ENCODE measurements around the gene CHD5. TPM values are rescaled to one million over a fixed set of nuclear protein-coding genes. Genes with fewer than 3 reads are reported as not detected.
A peak's percentile ranks its signal among the peaks of the same experiment; 100 is the strongest.

Gene CHD5
- polyA plus RNA-seq, 1 donor from 2014 or later, result 22.0 TPM

DNA sequence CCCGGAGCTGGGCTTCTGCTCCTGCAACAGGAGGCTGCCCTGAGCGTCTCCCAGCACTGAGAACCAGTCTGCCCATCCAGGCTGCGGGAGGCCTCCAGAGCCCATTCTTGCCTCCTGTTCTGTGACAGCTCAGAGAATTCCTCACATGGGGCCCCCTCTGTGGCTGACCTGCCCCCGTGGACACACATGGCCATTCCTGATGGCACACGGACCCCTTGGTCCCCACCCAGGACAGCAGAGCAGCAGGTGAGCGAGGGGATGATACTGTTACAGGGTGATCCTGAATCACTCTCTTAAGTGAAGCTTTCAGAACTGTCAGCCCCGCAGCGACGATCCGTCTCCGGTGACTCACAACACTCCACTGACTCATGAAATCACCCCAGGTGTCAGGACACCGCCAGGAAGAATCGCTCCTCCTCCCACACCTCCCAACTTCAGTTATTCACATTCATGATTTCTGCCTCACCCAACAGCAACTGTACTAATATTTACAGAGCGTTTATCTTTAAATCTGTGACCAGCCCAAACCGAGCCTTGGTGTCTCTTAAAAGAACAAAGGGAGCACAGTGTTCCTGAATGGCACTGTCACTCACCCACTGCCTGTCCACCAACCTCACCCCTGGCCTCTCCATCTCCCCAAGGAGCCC is 22.5 kb downstream of the CHD5 start:
- peak overlapping the region; percentile 43 for H3K4me3 ChIP-seq (ENCODE audit: low read length)
- H4K20me1 ChIP-seq (ENCODE audit: insufficient read depth), result no peaks in the 10 kb centered on the region
- TF ChIP-seq, protein P1, sequence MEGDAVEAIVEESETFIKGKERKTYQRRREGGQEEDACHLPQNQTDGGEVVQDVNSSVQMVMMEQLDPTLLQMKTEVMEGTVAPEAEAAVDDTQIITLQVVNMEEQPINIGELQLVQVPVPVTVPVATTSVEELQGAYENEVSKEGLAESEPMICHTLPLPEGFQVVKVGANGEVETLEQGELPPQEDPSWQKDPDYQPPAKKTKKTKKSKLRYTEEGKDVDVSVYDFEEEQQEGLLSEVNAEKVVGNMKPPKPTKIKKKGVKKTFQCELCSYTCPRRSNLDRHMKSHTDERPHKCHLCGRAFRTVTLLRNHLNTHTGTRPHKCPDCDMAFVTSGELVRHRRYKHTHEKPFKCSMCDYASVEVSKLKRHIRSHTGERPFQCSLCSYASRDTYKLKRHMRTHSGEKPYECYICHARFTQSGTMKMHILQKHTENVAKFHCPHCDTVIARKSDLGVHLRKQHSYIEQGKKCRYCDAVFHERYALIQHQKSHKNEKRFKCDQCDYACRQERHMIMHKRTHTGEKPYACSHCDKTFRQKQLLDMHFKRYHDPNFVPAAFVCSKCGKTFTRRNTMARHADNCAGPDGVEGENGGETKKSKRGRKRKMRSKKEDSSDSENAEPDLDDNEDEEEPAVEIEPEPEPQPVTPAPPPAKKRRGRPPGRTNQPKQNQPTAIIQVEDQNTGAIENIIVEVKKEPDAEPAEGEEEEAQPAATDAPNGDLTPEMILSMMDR (IDR thresholded peaks at IDR 0.05; ENCODE audit: poor library complexity, severe bottlenecking), result no peak
- TF ChIP-seq RAD21 (conservative IDR thresholded peaks at IDR 0.05) (peak; percentile 14), EP300 (conservative IDR thresholded peaks at IDR 0.05; ENCODE audit: poor library complexity, severe bottlenecking) (peak; percentile 84), TAF1 (IDR thresholded peaks at IDR 0.05; ENCODE audit: low read depth) (no peak), EZH2 (IDR thresholded peaks at IDR 0.05; ENCODE audit: borderline replicate concordance, insufficient read depth, low read length, poor library complexity, severe bottlenecking) (no peak), SMC3 (conservative IDR thresholded peaks at IDR 0.05; ENCODE audit: poor library complexity) (no peak), MXI1 (conservative IDR thresholded peaks at IDR 0.05; ENCODE audit: poor library complexity, severe bottlenecking) (no peak), POLR2AphosphoS5 (IDR thresholded peaks at IDR 0.05) (peak; percentile 80)
- TF ChIP-seq, protein P2, sequence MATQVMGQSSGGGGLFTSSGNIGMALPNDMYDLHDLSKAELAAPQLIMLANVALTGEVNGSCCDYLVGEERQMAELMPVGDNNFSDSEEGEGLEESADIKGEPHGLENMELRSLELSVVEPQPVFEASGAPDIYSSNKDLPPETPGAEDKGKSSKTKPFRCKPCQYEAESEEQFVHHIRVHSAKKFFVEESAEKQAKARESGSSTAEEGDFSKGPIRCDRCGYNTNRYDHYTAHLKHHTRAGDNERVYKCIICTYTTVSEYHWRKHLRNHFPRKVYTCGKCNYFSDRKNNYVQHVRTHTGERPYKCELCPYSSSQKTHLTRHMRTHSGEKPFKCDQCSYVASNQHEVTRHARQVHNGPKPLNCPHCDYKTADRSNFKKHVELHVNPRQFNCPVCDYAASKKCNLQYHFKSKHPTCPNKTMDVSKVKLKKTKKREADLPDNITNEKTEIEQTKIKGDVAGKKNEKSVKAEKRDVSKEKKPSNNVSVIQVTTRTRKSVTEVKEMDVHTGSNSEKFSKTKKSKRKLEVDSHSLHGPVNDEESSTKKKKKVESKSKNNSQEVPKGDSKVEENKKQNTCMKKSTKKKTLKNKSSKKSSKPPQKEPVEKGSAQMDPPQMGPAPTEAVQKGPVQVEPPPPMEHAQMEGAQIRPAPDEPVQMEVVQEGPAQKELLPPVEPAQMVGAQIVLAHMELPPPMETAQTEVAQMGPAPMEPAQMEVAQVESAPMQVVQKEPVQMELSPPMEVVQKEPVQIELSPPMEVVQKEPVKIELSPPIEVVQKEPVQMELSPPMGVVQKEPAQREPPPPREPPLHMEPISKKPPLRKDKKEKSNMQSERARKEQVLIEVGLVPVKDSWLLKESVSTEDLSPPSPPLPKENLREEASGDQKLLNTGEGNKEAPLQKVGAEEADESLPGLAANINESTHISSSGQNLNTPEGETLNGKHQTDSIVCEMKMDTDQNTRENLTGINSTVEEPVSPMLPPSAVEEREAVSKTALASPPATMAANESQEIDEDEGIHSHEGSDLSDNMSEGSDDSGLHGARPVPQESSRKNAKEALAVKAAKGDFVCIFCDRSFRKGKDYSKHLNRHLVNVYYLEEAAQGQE (IDR thresholded peaks at IDR 0.05; ENCODE audit: borderline replicate concordance), result peak; percentile 41
- no peak overlapping the region for H2AFZ ChIP-seq (ENCODE audit: low read depth, low read length)
- H3K9ac ChIP-seq (ENCODE audit: low read length), result peak overlapping the region; percentile 53
- H3K79me2 ChIP-seq (replicated peaks; ENCODE audit: insufficient read depth, low read length), result no peaks in the 10 kb centered on the region
- H3F3A ChIP-seq (ENCODE audit: insufficient read depth, low read length, poor library complexity, severe bottlenecking), result no peaks in the 10 kb centered on the region
- H3K9me2 ChIP-seq (ENCODE audit: insufficient read depth, low read length), result no peaks in the 10 kb centered on the region
- no peaks in the 10 kb centered on the region for H3K9me3 ChIP-seq (ENCODE audit: low read length)
- no peaks in the 10 kb centered on the region for H3K27me3 ChIP-seq (ENCODE audit: insufficient read depth, low read depth, low read length)
- H3K36me3 ChIP-seq (ENCODE audit: insufficient read depth, low read length), result no peaks in the 10 kb centered on the region
- peak overlapping the region; percentile 76 for H3K27ac ChIP-seq (ENCODE audit: low read length)
- H3K4me2 ChIP-seq (ENCODE audit: low read length), result no peak overlapping the region

GRCh38 chr1:6157132-6157527 is 23.0 kb downstream of the CHD5 start:
- Histone ChIP-seq H3K9me2 (ENCODE audit: insufficient read depth, low read length) (no peaks in the 10 kb centered on the region), H3K4me3 (ENCODE audit: low read length) (peak overlapping the region; percentile 43), H3K9me3 (ENCODE audit: low read length) (no peaks in the 10 kb centered on the region), H3F3A (ENCODE audit: insufficient read depth, low read length, poor library complexity, severe bottlenecking) (no peaks in the 10 kb centered on the region), H3K36me3 (ENCODE audit: insufficient read depth, low read length) (no peaks in the 10 kb centered on the region), H3K27me3 (ENCODE audit: insufficient read depth, low read depth, low read length) (no peaks in the 10 kb centered on the region), H3K9ac (ENCODE audit: low read length) (peak overlapping the region; percentile 53), H3K27ac (ENCODE audit: low read length) (peak overlapping the region; percentile 76), H3K4me2 (ENCODE audit: low read length) (no peak overlapping the region), H4K20me1 (ENCODE audit: insufficient read depth) (no peaks in the 10 kb centered on the region), H3K79me2 (replicated peaks; ENCODE audit: insufficient read depth, low read length) (no peaks in the 10 kb centered on the region), H2AFZ (ENCODE audit: low read depth, low read length) (no peak overlapping the region)
- TF ChIP-seq POLR2AphosphoS5 (IDR thresholded peaks at IDR 0.05) (no peak), SMC3 (conservative IDR thresholded peaks at IDR 0.05; ENCODE audit: poor library complexity) (no peak), MXI1 (conservative IDR thresholded peaks at IDR 0.05; ENCODE audit: poor library complexity, severe bottlenecking) (no peak), TAF1 (IDR thresholded peaks at IDR 0.05; ENCODE audit: low read depth) (no peak), EZH2 (IDR thresholded peaks at IDR 0.05; ENCODE audit: borderline replicate concordance, insufficient read depth, low read length, poor library complexity, severe bottlenecking) (no peak), EP300 (conservative IDR thresholded peaks at IDR 0.05; ENCODE audit: poor library complexity, severe bottlenecking) (no peak), RAD21 (conservative IDR thresholded peaks at IDR 0.05) (no peak)
- TF ChIP-seq, protein P2 (IDR thresholded peaks at IDR 0.05; ENCODE audit: borderline replicate concordance), result no peak
- TF ChIP-seq, protein P1 (IDR thresholded peaks at IDR 0.05; ENCODE audit: poor library complexity, severe bottlenecking), result no peak

All from neural cell (in vitro differentiated cells).